OCI-LY7 (cell line): Measurements from ENCODE around the gene SEPSECS.

Experiments
- EZH2phosphoT487 ChIP-seq: fragments of 200-600 bp; sonication (generic); IDR thresholded peaks from 2 replicates; pipeline ENCODE4 v1.6.1; 2018; ENCODE audit warnings: low read depth, borderline replicate concordance, mild to moderate bottlenecking, mixed run types, antibody characterized with exemption, low read length, moderate library complexity, mixed read lengths
- TF ChIP-seq, protein P1 (sequence below): fragments of 200-600 bp; sonication (generic); conservative IDR thresholded peaks from 2 replicates; pipeline ENCODE4 v1.5.1; 2014; ENCODE audit warnings: mild to moderate bottlenecking, antibody characterized with exemption, low read length, moderate library complexity, mixed read lengths

DNA sequence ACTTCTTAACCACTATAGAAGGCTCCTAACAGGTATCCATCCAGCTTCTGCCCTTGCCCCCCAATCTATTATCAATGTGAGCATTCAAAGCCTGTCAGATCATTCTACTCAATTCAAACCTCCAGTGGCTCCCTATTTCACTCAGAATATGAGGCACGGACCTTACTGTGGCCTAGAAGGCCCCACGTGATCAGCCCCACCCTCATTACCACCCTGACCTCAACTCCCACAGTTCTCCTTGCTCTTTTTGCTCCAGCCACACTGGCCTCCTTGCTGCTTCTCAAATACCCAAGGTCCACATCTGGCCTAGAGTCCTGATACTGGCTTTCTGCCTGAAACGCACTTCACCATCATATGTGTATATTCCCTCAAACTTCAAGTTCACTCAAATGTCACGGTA lies 18.7 kb downstream of the SEPSECS start:
- TF ChIP-seq, protein P1, sequence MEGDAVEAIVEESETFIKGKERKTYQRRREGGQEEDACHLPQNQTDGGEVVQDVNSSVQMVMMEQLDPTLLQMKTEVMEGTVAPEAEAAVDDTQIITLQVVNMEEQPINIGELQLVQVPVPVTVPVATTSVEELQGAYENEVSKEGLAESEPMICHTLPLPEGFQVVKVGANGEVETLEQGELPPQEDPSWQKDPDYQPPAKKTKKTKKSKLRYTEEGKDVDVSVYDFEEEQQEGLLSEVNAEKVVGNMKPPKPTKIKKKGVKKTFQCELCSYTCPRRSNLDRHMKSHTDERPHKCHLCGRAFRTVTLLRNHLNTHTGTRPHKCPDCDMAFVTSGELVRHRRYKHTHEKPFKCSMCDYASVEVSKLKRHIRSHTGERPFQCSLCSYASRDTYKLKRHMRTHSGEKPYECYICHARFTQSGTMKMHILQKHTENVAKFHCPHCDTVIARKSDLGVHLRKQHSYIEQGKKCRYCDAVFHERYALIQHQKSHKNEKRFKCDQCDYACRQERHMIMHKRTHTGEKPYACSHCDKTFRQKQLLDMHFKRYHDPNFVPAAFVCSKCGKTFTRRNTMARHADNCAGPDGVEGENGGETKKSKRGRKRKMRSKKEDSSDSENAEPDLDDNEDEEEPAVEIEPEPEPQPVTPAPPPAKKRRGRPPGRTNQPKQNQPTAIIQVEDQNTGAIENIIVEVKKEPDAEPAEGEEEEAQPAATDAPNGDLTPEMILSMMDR = no peak
- TF ChIP-seq EZH2phosphoT487 = no peak
